K562 treated with DMSO at 1 percent for 48 hours (cell line): ENCODE results near the gene PTPN21. TPM values are rescaled to one million over a fixed set of nuclear protein-coding genes. Genes with fewer than 3 reads are reported as not detected.

Experiments used
- total RNA-seq: library from RNA; unstranded; fragments of 300-600 nt; gene quantifications from 2 replicates; pipeline ENCODE4 v1.2.3, GENCODE V29; 2022; ENCODE audit warnings: low replicate concordance; ENCODE audit errors: extremely low read depth

Gene PTPN21
- not detected in 2 replicates for total RNA-seq

DNA sequence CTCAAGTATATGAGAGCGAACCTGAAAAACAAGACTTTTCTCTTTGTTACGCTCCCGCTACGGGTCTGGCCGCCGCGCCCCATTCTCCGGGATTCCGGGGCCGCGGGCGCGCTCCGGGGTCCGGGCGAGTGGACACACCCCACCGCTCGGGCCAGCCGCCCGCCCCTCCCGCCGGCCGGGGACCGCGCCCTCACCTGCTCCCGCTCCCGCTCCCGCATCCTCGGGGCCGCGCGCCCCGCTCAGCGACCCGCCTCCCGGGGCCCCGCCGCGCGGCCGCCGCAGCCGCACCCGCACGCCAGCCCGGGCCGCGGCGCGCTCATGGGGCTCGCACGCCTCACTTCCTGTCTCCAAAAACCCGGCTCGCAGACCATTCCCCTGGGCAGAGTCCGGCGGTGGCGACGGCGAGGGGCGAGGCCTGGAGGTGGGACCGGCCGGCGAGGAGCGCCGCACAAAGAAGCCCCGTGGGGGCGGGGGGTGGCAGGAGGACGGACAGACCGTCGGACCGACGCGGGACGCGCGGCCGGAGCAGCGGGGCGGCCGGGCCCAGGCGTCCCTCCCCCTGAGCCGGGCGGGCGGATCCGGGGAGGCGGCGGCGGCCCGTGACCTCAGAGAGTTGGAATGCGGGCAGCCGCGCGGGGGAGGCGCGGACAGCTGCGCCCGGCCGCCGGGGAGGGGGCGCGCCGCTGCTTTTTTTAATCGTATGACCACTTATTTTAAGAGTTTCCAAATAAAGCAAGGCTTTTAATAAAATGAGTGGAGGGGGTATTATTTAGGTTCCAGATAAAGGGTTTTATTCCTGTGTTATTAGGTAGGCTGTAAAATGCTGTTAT is at the start of gene PTPN21:
TSS of gene PTPN21 (minus strand) at position 551 of the 830 bp plus-strand sequence. CDS start 4,590 bp downstream, outside the sequence.

GRCh38 chr14:88562831-88563686 is 8.3 kb upstream of the PTPN21 start, which contains the start of gene ZC3H14:
TSS of gene ZC3H14 (plus strand) at chr14:88563037. CDS start at chr14:88563134, 97 bp downstream.

Other genes with a start within 250 kb of the PTPN21 start
- not detected in 2 replicates for gene KCNK10, start 231.7 kb downstream of the PTPN21 start, total RNA-seq
- gene SPATA7, start 169.3 kb downstream of the PTPN21 start, total RNA-seq: not detected in 2 replicates
- not detected in 2 replicates for gene ZC3H14, start 8.0 kb upstream of the PTPN21 start, total RNA-seq
- gene EML5, start 237.9 kb upstream of the PTPN21 start, total RNA-seq: not detected in 2 replicates